GDM1 (cell line): ENCODE data around the gene STPG1.
A peak's percentile ranks its signal among the peaks of the same experiment; 100 is the strongest.

ENCODE experiments used
- DNase-seq: peaks from one replicate; lab custom pipeline; 2025; lab: John Stamatoyannopoulos, UW

Gene STPG1

GRCh38 chr1:24392982-24393650 lies 20.5 kb downstream of the STPG1 start:
- no peak for DNase-seq

GRCh38 chr1:24392604-24392946 lies 21.0 kb downstream of the STPG1 start:
- no peak for DNase-seq

DNA sequence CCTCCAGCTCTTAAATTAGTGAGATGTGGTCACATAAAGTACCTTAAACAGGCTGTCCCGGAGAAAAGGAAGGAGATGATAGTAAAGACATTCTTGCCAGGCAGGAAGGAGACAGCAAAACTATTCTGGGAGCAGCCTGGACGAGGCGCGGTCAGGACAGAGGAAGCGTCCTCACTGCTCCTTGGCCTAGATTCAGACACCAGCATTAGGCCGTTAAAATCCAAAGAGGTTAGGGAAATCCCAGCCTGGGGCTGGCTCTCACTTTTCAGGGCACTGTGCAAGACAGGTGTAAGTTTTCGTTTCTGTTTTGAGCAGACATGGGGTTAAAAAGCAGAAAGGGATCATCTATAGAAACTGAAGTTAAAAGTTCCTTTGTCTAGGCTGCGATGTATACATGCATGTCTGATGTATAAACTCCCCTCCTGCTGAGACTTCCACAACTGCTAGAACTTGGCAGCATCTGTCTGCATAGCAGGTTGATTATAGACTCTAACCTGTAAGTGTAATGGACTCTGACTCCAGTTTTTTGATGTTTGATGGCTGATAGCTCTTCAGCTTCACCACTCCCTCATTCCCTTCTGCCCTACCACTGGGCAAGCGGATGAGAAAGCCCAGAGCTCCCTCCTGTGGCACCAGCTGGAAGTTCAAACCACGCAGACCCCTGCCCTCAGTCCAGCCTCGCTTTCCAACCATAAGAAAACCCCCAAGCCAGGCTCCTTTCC lies 21.5 kb downstream of the STPG1 start:
- DNase-seq, result peak; percentile 28

- DNase-seq, result peak; percentile 34
Measured at GRCh38 chr1:24390924-24391782, 22.4 kb downstream of the STPG1 start.

DNA sequence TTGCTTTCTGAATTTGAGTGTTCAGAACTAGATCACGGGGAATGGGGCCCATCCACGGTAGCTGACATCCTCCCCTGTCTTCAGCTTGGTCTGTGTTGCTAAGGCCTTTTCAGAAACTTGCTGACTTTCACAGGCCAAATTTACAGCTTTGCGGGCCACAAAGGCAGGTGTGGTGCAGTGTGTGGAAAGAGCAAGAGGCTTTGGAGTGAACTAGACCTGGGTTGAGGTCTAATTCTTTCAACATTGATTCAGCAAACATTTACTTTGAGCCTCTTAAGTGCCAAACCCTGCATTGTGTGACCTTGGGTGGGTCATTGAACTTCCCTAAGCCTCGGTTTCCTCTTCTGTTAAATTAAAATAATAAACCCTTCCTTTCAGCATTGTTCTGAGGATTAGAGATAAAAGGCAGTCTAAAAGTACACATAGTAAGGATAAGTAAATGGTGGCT lies 24.3 kb downstream of the STPG1 start:
- DNase-seq, result no peak

DNA sequence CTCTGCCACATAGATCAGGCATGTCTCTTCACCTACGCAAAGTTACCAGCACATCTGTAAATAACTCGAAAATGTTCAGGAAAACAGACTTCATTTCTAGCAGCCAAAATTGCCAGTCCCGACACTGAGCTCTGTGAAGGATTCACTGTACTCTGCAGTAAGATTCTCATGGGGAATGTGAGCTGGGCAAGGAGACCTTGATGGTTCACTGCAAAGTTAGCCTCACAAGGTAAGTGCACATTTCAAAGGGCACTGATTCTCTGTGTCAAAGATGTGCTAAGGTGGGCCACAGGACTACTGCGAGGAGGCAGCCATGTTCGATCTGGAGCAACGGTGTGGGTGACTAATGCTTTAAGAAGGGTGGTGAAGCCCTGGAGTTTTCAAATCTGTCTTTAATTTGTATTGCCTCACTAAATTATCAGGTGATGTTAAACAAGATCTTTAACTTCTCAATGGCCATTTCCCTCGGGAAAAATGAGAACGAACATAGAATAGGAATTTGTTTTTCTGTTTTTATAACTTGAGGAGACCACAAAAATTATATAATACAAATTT lies 25.2 kb downstream of the STPG1 start:
- no peak for DNase-seq

DNA sequence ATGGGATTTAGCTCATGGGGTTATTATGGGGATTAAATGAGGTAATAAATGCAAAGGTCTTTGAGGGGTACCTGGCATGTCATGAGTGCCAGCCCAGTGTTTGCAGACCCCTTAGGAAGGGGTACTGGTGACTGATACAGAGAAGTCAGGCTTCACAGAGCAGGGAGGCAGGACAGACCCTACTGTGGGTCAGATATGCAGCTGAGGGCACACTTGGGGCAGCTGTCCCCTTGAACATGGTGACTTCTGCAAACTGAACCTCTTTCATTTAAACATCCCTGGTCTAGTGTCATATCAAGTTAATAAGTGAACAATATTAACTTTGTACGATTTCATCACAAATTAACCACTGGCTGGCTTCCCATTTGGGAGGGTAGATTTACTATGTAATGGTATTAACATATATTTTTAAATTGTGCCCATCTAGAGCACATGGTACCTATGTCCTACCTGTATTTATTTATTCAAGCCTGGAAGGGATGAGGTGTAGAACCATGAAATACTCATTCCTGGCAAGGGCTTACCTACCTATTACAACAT lies 25.9 kb downstream of the STPG1 start:
- DNase-seq, result no peak

GRCh38 chr1:24386931-24387330 lies 26.7 kb downstream of the STPG1 start:
- no peak for DNase-seq

DNA sequence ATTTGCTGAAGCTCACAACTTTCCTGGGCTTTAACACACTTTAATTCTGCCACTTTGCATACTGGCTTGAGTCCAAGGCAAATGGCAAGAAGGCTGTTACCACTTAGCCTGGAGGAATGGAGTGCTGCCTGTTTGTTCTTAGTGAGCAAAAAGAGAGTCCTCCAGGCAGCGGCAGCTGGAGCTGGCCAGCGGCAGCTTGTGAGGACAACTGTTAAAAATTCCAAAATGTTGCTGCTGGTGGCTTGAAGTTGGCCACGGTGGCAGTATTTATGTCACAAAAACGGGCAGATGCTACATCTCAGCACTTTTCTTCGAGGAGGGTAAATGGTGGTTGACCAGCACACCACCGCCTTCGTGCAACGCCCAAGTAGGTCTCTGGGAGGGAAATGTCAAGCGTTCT lies 27.3 kb downstream of the STPG1 start:
- no peak for DNase-seq

DNA sequence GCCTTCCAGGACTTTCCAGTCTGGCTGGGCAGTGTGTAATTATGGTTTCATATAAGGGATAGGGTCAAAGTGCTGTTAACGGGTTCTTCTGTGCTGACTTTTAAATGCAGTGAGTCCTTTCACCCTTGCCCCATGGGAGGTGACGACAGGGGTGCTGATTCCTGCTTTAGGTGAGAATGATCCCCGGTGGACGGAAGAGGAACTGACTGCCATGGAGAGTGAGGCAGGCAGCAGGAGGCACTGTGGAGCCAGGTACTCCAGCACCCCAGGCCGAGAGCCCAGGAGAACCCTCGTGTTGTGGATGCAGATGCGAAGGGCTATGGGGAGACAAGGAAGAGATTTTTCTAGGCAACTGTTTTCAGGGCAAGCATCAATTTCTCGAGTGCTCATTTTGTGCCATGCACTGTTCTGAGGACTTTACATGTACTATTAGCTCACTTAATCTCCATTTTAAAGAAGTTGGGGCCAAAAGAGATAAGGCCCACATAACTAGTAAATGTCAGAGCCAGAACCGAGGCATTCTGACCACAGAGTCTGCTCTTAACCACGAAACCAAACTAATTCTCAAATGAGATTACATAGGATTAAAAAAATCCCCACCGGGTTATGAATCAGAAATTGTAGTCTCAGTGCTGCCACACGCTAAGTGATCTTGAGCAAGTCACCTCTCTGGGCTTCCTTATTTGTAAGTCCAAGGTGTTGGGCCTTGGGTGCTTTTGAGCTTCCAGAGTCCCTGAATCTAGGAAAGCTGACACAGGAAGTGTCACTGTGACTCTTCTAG lies 28.2 kb downstream of the STPG1 start:
- DNase-seq, result no peak

DNA sequence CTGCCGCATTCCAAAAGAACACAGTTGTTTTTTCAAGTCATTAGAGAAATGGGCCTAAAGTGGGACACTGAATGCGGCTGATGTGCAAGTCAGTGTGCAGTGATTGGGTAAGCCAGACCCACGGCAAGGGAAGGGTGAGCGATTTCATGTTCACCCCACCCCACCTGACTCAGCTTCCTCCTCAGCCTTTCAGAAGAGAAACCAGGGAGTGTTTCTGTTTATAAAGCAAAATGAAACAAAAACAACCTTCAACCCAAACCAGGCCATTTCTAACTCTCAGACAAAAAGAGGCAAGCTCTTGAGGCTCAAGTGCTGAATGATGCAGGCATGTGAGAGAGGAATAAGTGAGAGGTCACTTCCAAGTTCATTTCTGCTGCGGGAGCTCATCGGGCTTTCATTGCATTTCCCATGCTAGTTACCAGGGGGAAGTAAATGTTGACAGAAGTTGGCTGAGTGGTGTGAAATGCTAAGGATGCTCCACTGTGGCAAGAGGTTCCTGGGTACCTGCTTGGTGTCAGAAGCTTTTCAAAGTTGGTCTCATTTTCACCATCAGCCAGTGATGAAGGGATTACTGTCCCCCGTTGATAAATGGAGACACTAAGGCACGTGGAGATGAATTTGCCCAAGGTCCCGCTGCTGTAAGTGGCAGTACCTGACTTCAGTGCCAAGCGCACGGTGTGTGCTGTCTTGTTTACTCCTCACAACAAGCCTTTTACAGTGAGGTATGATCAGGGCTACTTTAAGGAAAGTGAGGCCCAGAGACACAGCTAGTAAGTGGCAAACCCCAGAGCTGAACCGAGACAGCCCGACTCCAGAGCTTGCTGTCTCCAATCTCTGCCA lies 29.1 kb downstream of the STPG1 start:
- no peak for DNase-seq

GRCh38 chr1:24383381-24383940 lies 30.1 kb downstream of the STPG1 start:
- no peak for DNase-seq

GRCh38 chr1:24382165-24382577 lies 31.4 kb downstream of the STPG1 start:
- DNase-seq, result no peak

DNA sequence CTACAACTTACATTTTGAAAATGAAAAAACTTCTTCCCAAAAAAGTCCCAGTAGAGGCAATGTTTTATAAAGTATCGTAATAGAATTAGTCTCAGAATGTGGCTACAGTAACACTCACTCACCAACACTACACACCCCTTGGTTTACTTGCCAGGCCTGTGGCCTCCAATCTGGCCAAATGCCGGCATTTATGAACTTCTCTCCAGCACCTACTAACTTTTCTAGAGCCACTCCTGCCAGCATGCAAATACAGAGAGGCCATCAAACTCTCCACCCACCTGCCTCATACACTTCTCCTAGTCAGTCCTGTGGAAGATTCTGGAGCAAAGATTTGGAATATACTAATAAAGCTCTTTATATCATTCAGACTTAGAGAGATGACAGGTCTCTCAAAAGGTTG lies 32.3 kb downstream of the STPG1 start:
- DNase-seq, result no peak

GRCh38 chr1:24380508-24380907 lies 33.1 kb downstream of the STPG1 start:
- DNase-seq, result no peak

DNA sequence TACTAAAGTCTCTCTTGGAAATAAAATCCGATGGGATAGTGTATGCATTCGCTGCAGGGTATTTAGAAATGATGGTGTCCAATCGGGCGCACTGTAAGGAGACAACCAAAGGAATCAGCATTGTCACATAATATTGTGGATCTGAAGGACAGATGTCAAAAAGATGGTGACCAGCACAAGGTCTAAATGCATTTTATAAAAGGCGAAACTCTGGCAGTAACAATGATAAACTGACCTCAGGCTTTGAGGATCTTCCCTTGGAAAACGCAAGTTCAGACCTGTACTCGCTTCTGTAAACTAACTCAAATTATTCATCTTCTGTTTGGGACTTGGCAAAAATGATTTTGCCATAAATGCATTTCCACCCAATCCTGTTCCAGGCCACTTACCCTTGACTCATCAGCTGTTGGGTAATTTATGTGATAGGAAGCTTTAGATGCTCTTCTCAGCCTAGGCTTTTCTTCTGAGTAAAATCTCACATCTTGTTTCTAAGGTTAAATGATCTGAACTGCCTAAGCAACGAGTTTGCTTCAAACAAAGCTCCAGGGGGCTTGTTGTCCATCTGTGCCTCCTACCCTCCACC lies 33.8 kb downstream of the STPG1 start:
- no peak for DNase-seq

DNA sequence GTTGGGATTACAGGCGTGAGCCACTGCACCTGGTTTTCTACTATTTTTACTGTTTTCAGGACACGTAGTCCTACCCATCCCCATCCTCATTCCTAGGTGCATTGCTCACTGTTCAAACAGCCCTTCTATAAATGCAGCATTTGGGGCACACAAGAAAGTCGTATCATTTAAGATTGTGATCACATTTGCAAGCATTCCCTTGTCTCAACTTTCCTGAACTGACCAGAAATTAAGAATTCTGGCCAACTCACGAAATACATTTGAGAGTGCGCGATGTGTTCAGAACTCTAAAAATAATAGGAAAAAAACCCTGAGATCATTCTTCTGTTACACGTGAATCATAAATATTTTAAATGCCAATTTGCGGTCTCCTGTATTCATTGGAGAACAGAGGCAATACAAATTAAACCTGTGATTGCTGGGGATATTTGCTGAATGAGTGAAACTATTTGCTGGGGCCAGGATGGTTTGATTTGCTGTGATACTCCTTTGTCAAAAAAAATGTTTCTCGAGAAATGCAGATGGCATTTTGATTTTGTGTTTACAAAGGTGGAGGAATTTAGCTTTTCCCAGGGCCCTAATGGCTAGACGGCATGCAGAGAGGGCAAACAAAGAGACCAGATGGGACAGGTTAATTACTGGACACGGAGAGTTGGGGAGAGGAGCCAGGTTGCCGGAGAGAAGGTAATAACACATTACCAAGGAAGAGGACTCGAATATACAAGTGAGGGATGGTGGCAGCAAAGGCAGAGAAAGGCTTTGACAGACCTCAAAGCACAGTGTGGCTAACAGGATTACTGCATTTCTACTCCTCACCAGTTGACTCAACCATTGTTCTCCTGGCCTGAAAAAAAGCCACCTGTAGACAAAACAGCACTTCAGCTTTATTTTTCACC lies 38.4 kb downstream of the STPG1 start:
- DNase-seq, result no peak

- no peak for DNase-seq
Measured at GRCh38 chr1:24373710-24374109, 39.9 kb downstream of the STPG1 start.

- DNase-seq, result no peak
Measured at GRCh38 chr1:24373044-24373443, 40.5 kb downstream of the STPG1 start.
